ENCODE results near the gene SDK1.

The SDK1 gene

DNA sequence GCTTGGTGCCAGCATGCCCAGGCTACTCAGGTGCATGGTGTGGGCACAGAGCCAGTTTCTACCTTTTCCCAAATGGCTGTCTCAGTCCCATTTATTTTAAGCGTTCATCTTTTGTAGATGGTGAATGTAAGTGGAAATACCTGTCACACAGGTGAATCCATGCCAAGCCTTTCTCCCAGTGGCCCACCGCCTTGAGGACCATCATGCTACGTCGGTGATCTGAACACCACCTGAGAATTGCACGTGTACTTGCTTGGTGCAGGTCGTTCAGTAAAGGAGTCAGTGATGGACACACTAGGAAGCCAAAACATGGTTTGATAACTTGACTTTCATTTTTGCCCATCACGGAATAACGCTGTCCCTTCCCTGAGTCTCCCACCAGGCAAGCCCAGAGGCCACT, 714.3 kb downstream of the SDK1 start:
- DNase-seq (ENCODE audit: low read depth in 3 of 3) = no peak

DNA sequence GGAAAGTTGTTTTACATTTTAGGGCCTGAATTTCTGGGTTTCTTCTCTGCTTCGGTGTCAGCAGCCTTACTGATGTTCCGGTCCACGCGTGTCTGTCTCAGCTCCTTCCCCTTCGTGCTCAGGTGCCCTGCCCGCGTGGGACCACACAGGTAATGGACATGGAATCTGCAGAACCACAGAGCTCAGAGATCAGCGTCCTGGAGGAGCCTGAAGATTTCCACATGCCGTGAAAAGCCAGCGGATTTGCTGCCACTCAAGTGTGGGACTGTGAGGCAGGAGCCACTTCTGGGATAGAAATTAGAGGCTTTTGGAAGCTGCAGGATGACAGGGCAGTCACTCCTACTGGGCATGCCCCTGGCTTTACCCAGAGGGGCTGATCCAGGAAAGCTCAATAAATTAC, 714.9 kb downstream of the SDK1 start:
- no peak for DNase-seq (ENCODE audit: low read depth in 3 of 3)

GRCh38 chr7:4017081-4017480, 716.0 kb downstream of the SDK1 start:
- no peak for DNase-seq (ENCODE audit: low read depth in 3 of 3)

GRCh38 chr7:4017785-4018184, 716.7 kb downstream of the SDK1 start:
- no peak for DNase-seq (ENCODE audit: low read depth in 3 of 3)

DNA sequence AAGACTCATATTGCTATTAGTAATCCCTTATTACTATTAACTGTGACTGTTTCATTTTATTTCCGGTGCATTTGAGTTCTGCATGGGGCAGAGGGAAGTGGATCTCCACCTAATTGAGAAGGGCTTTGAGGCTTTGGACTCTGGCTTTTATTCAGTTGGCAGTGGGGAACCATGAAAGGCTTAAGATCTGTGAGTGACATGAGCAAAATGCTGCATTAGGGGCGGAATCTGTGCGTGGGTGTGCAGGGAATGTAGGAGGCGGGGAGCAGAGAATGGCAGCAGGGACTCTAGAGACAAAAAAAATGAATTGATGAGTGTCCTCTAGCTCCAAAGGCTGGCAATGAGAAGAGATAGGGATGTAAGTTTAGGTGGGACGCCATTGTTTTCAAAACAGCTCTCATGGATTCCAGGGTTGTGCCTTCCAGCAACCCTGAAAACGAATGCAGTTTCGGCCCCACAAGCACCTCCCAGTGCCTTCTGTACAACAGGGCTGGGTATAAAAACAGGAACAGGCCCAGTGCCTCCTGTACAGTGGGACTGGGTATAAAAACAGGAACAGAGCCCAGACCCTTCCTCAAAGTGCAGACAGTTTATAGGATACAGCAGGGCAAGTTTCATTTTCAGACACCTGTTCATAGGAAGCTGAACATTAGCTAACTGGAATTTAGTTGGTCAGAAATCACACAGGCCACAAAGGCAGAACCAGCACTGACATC, 717.7 kb downstream of the SDK1 start:
- DNase-seq (ENCODE audit: low read depth in 3 of 3) = no peak

- no peak for DNase-seq (ENCODE audit: low read depth in 3 of 3)
Measured at GRCh38 chr7:4020086-4020485, 719.0 kb downstream of the SDK1 start.

DNA sequence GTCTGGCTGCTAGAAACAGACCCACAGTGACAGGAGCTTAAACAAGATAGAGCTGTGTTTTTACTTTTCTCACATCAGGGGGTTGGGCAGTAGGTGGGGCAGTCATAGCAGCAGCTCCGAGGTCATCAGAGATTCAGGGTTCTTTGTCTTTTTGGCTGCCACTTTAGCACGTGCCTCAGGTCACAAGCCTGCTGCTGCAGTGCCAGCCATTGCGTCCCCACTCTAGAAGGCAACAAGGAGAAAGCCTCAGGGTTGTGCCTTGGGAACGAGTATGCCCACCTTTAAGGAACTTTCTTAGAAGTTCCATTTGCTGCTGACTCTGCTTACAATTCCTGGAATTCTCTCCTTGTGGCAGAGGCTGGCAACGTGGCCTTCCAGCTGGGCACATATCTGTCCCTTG, 720.4 kb downstream of the SDK1 start:
- no peak for DNase-seq (ENCODE audit: low read depth in 3 of 3)

DNA sequence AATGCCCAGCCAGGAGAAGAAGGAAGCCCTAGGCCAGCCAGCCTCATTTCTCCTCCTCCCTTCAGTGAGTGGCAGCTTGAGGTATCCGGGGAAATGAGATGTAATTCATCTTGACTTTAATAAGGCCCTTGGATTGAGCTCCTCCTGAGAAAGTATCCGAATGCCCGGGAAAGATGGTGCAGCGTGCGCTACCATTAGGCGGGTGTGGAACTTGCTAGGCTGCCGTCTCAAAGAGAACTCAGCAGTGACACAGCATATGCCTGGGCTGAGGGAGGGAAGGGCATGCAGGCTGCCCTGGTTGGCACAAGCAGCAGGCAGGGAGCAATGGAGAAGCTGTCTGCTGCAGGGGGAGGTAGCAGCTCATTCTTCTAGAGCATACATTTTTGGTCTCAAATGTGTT, 721.2 kb downstream of the SDK1 start:
- no peak for DNase-seq (ENCODE audit: low read depth in 3 of 3)

- DNase-seq (ENCODE audit: low read depth in 3 of 3) = no peak
Measured at GRCh38 chr7:4023502-4023901, 722.5 kb downstream of the SDK1 start.

DNA sequence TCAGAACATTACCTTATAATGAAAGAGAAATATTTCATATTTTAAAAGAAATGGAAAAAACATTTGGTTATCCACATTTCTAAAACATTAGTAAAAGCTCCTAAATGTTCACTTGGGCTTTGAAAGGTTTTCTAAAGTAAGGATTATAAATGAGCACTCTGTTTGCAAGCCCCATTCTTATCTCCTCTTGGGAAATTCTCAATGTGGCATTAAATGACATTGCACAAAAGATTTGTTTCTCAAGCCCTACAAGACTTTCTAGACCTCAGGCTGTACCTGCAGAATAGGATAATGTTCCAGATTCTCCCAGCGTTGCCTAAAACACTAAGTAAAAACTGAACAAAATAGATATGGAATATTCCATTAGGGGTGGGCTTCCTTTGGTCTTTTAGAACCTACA, 723.1 kb downstream of the SDK1 start:
- no peak for DNase-seq (ENCODE audit: low read depth in 3 of 3)

DNA sequence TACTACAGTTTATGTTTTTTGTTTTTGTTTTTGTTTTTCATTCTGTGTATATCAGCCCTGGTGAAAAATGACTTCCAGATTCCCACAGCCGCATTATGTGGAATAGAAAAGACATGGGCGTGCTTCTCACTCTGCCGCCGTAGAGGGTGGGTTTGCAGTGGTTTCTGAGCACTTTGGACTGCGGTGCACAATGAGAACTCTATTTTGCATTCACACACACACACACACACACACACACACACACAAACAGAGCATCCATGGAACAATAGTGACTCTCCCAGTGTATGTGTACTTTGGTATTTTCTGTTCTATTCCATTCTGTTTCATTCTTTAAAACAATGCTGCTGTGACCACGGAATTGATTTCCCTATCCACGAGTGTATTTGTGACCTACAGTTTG, 723.8 kb downstream of the SDK1 start:
- DNase-seq (ENCODE audit: low read depth in 3 of 3) = no peak

DNA sequence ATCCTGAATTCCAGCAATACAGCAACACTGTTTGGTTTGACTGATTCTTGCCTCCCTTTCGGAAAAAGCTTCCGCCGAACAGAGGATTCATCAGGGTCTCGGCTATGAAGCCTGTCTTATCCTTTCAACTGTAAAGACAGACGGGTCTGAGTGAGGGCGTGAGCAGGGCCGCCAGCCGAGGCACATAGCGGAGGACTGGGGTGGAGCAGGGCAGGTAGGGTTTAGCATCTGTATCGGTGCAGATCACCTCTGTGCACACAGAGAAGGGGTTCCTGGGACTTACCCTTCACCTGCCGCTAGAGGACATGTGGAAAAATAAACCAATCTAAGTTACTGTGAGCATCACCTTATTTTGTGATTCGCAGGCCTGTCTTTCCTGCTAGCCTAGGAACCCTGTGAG, 724.2 kb downstream of the SDK1 start:
- DNase-seq (ENCODE audit: low read depth in 3 of 3) = no peak

DNA sequence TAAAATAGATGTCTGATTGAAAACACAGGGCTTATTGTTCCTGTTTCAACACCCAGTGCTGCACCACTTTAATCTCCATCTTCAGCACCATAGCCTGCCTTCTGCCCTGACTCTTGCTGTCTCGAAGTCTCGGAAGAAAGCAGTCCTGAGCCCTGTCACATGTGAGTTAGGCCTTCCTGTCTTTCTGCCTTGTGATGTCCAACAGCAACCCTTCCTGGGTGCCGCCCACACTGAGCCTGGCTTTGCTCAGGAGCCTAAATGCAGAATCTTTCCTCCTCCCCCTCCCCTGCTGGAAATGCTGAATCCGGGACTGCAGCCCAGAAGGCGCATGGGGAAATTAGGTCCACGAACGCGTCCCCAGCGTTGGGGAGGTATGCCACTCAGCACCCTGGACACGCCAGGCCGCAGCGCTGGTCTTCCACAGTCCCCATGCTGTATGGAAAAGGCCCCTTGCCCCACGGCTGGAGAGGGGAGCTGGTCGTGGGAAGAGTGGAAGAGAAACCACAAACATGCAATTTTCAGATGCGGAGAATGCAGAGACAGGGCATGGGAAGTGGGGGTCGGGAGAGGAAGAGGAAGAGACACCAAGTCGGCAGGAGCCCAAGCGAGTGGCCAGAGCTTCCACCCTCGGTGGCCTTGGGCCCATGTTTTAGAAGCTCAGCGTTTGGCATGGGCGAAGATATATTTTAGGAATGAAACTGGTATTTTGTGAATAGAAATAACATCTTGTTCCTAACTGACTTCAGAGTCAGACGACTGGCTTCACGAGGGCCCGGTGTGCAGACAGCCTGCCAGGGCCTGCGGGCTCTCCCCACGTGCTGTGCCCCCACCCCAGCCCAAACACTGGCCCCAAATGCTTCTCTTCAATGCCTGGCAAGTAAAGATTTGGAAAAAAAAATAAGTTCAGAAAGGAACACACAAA, 724.9 kb downstream of the SDK1 start:
- no peak for DNase-seq (ENCODE audit: low read depth in 3 of 3)

- DNase-seq (ENCODE audit: low read depth in 3 of 3) = no peak
Measured at GRCh38 chr7:4026941-4027486, 726.0 kb downstream of the SDK1 start.

- DNase-seq (ENCODE audit: low read depth in 3 of 3) = no peak
Measured at GRCh38 chr7:4028221-4028620, 727.2 kb downstream of the SDK1 start.

DNA sequence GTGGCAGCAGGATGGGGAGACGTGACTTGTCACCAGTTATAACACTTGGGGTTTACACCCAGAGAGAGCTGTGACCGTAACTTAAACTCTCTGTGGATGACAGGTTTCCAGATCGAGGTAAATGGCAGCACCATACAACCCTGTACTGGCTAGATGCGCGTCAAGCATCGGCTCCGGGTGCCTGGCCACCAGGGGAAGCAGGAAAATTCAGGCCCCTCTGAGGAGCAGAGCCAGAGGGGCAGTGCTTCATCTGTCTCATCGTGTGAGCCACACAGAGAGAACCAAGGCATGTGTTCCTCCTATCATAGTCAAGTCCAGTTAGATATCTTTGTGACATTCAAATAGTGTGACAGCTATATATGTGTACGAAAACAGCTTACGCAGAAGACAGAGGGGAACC, 728.9 kb downstream of the SDK1 start:
- DNase-seq (ENCODE audit: low read depth in 3 of 3) = no peak

DNA sequence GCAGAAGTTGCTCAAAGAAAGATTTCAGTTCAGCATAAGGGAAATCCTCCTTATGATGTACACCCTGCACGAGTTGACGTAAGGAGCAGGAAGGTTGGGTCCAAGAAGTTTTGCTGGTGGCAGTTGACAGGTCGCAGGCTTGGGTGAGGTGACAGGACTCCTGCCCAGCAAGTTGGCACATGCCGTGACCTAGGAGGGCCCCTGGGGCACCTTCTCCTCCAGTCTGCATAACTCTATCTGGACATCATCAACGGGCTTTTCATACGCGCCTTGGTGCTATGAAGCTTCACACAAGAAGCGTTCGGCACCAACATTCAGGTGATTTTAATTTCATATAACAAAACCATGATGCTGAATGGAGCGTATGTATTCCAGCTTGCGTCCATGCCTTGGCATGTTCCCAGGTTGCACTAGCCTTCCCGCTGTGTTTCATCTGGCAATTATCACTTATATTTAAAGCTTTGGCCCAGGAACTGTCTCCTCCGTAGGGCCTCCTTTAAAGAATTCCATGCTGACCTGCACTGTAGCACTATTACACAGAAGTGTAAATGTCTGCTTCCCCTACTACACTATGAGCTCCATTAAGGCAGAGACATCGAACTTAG, 729.4 kb downstream of the SDK1 start:
- DNase-seq (ENCODE audit: low read depth in 3 of 3) = no peak

- no peak for DNase-seq (ENCODE audit: low read depth in 3 of 3)
Measured at GRCh38 chr7:4033996-4034395, 732.9 kb downstream of the SDK1 start.

DNA sequence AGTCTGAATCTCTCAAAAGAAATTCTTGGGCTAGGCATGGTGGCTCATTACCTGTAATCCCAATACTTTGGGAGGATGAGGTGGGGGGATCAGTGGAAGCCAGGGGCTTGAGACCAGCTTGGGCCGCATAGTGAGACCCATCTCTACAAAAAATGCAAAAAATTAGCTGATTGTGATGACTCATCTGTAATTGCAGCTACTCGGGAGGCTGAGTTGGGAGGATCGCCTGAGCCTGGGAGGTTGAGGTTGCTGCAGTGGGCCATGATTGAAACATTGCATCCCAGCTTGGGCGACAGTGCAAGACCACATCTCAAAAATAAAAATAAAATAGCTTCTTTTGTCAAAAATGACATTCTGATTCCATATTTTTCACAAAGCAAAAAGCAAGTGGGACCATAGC, 736.3 kb downstream of the SDK1 start:
- no peak for DNase-seq (ENCODE audit: low read depth in 3 of 3)

GRCh38 chr7:4037877-4038276, 736.8 kb downstream of the SDK1 start:
- no peak for DNase-seq (ENCODE audit: low read depth in 3 of 3)

GRCh38 chr7:4040109-4040928, 739.3 kb downstream of the SDK1 start:
- DNase-seq (ENCODE audit: low read depth in 3 of 3) = no peak
